GM23248 (cell line): Measurements from ENCODE around the gene SRC.

Source experiments
- EZH2 ChIP-seq: fragments of 200-600 bp; sonication (generic); IDR thresholded peaks from 2 replicates; pipeline ENCODE4 v1.6.1; 2018; ENCODE audit warnings: antibody characterized with exemption, mild to moderate bottlenecking; ENCODE audit not compliant: insufficient read depth, poor library complexity, severe bottlenecking
- EZH2phosphoT487 ChIP-seq: fragments of 200-600 bp; sonication (generic); IDR thresholded peaks from 2 replicates; pipeline ENCODE4 v1.6.1; 2018; ENCODE audit warnings: antibody characterized with exemption, moderate library complexity, mild to moderate bottlenecking, low read depth; ENCODE audit not compliant: insufficient read depth

- TF ChIP-seq EZH2 (no peak), EZH2phosphoT487 (no peak)
Observed at GRCh38 chr20:37381621-37382471, 35.9 kb downstream of the SRC start.
